Activated CD4-positive, alpha-beta memory T cell treated with anti-CD3 and anti-CD28 coated beads, Interleukin-2, amount 10 ng/mL, durations not matched to agents 7 days and 5 days (primary cell): ENCODE data around the gene SP140. TPM values are rescaled to one million over a fixed set of nuclear protein-coding genes. Genes with fewer than 3 reads are reported as not detected.
"Not testable (repeated sequence)": the region's sequence is repeated elsewhere in the genome, so short reads cannot be mapped to it uniquely, and the experiment has no call there.

Experiments
- CTCF ChIA-PET: fragments of 350-600 bp; sonication (Branson Sonifier 250); formaldehyde crosslinking; loops from one replicate; lab custom pipeline; 2021; ENCODE audit warnings: antibody characterized with exemption, inconsistent platforms; lab: Charles Lee
- POLR2A ChIA-PET: fragments of 350-600 bp; sonication (Branson Sonifier 250); formaldehyde crosslinking; loops from one replicate; lab custom pipeline; 2021; ENCODE audit warnings: antibody characterized with exemption; lab: Charles Lee
- DNase-seq: peaks from one replicate; pipeline ENCODE4 v3.0.0-alpha.2; 2020
- H3K27ac Mint-ChIP-seq: one replicate; pipeline ENCODE4 v1.8.0; 2021; ENCODE audit warnings: mild to moderate bottlenecking, mixed read lengths
- H3K27me3 Mint-ChIP-seq: one replicate; pipeline ENCODE4 v1.8.0; 2021; ENCODE audit warnings: mixed read lengths
- H3K36me3 Mint-ChIP-seq: one replicate; pipeline ENCODE4 v1.8.0; 2021; ENCODE audit warnings: low read depth, mixed read lengths
- H3K4me1 Mint-ChIP-seq: one replicate; pipeline ENCODE4 v1.8.0; 2021; ENCODE audit warnings: mixed read lengths
- H3K4me3 Mint-ChIP-seq: one replicate; pipeline ENCODE4 v1.8.0; 2021; ENCODE audit warnings: mild to moderate bottlenecking, mixed read lengths
- H3K9me3 Mint-ChIP-seq: one replicate; pipeline ENCODE4 v1.8.0; 2021; ENCODE audit warnings: mixed read lengths
- total RNA-seq, 2 experiments: library from RNA; stranded (reverse); gene quantifications; one replicate each; pipeline ENCODE4 v1.2.3, GENCODE V29; 2021

The SP140 gene
- total RNA-seq, 2 experiments from 2014 or later, result 132 to 137 TPM

- Mint-ChIP-seq H3K36me3 (no peaks in the 10 kb centered on the region), H3K4me3 (no peak overlapping the region), H3K27me3 (no peaks in the 10 kb centered on the region), H3K27ac (no peak overlapping the region), H3K9me3 (no peaks in the 10 kb centered on the region), H3K4me1 (peaks cover 28% of the 10 kb centered on the region)
- ChIA-PET POLR2A (interaction anchor here (1.0 to 3.0 kb wide), 3 partner anchors 9 to 21 kb away, joined by 3 to 25 read pairs (median 6); partner anchors contain the start of genes SP110 and SP140), CTCF (interaction anchor here (0.8 to 1.3 kb wide), 2 partner anchors 10 kb away, joined by 3 to 4 read pairs; partner anchors contain the start of gene SP110)
- DNase-seq, result no peak
Measured at GRCh38 chr2:230209422-230210051, 16.0 kb upstream of the SP140 start.

GRCh38 chr2:230216489-230216888 lies 9.0 kb upstream of the SP140 start:
- H3K36me3 Mint-ChIP-seq, result peaks cover 27% of the 10 kb centered on the region
- H3K27ac Mint-ChIP-seq, result no peak overlapping the region

GRCh38 chr2:230217424-230217823 lies 8.1 kb upstream of the SP140 start:
- H3K4me3 Mint-ChIP-seq, result peak overlapping the region; percentile 94
- POLR2A ChIA-PET, result interaction anchor here (0.7 to 3.6 kb wide), 7 partner anchors 8 to 441 kb away, joined by 3 to 27 read pairs (median 6); partner anchors contain the start of genes SP140 and SP140L
- no peaks in the 10 kb centered on the region for H3K27me3 Mint-ChIP-seq
- DNase-seq, result no peak
- CTCF ChIA-PET, result interaction anchor here (0.7 kb wide), 1 partner anchor 549 kb away, joined by 3 read pairs; no protein-coding TSS in a partner anchor
- peaks cover 62% of the 10 kb centered on the region for H3K4me1 Mint-ChIP-seq
- H3K9me3 Mint-ChIP-seq, result no peaks in the 10 kb centered on the region
- H3K36me3 Mint-ChIP-seq, result peaks cover 27% of the 10 kb centered on the region
- peak overlapping the region; percentile 50 for H3K27ac Mint-ChIP-seq

More at GRCh38 chr2:230216489-230216888, 9.0 kb upstream of the SP140 start:
- H3K4me1 Mint-ChIP-seq, result peaks cover 60% of the 10 kb centered on the region
- no peak for DNase-seq
- no peaks in the 10 kb centered on the region for H3K27me3 Mint-ChIP-seq
- ChIA-PET POLR2A (interaction anchor here (1.0 to 1.6 kb wide), 3 partner anchors 9 to 11 kb away, joined by 3 to 6 read pairs (median 4); partner anchors contain the start of gene SP140), CTCF (no interaction called here)
- no peaks in the 10 kb centered on the region for H3K9me3 Mint-ChIP-seq
- H3K4me3 Mint-ChIP-seq, result no peak overlapping the region

GRCh38 chr2:230218421-230218820 lies 7.1 kb upstream of the SP140 start:
- CTCF ChIA-PET, result interaction anchor here (2.0 to 2.4 kb wide), 2 partner anchors 11 to 200 kb away, joined by 5 to 7 read pairs; no protein-coding TSS in a partner anchor
- POLR2A ChIA-PET, result interaction anchor here (1.4 to 3.6 kb wide), 10 partner anchors 9 to 495 kb away, joined by 4 to 27 read pairs (median 10); partner anchors contain the start of genes SP100 and SP140L
- DNase-seq, result no peak
- Mint-ChIP-seq H3K36me3 (peaks cover 27% of the 10 kb centered on the region), H3K4me3 (peak overlapping the region; percentile 94), H3K27ac (peak overlapping the region; percentile 78), H3K27me3 (no peaks in the 10 kb centered on the region), H3K9me3 (no peaks in the 10 kb centered on the region), H3K4me1 (peaks cover 69% of the 10 kb centered on the region)

- Mint-ChIP-seq H3K4me1 (peaks cover 75% of the 10 kb centered on the region), H3K36me3 (peaks cover 27% of the 10 kb centered on the region), H3K27me3 (no peaks in the 10 kb centered on the region), H3K4me3 (peak within 1 kb of the TSS; percentile 94), H3K9me3 (no peaks in the 10 kb centered on the region), H3K27ac (peak within 1 kb of the TSS; percentile 91)
- DNase-seq, result peak; percentile 88
- CTCF ChIA-PET, result interaction anchor here (0.9 to 2.4 kb wide), 8 partner anchors 9 to 198 kb away, joined by 3 to 7 read pairs (median 4); partner anchors contain the start of gene SP140L
- POLR2A ChIA-PET, result interaction anchor here (0.6 to 3.6 kb wide), 23 partner anchors 8 to 494 kb away, joined by 3 to 27 read pairs (median 5); partner anchors contain the start of genes SP100 and SP140L
Measured at GRCh38 chr2:230219419-230220331, 5.9 kb upstream of the SP140 start, which contains the start of gene SP110. Gene SP110 (minus strand): TSS chr2:230219984. CDS start chr2:230216927, 3,057 bp downstream.

GRCh38 chr2:230220347-230220969 lies 5.1 kb upstream of the SP140 start:
- peak overlapping the region; percentile 91 for H3K27ac Mint-ChIP-seq
- ChIA-PET CTCF (interaction anchor here (1.2 to 2.4 kb wide), 4 partner anchors 12 to 190 kb away, joined by 3 to 7 read pairs (median 3); partner anchors contain the start of gene SP140L), POLR2A (interaction anchor here (1.0 to 3.6 kb wide), 19 partner anchors 7 to 493 kb away, joined by 3 to 27 read pairs (median 6); partner anchors contain the start of genes SP100 and SP140L)
- peaks cover 78% of the 10 kb centered on the region for H3K4me1 Mint-ChIP-seq
- no peaks in the 10 kb centered on the region for H3K9me3 Mint-ChIP-seq
- no peak for DNase-seq
- peak overlapping the region; percentile 94 for H3K4me3 Mint-ChIP-seq
- H3K36me3 Mint-ChIP-seq, result peaks cover 27% of the 10 kb centered on the region
- no peaks in the 10 kb centered on the region for H3K27me3 Mint-ChIP-seq

GRCh38 chr2:230221493-230221892 lies 4.0 kb upstream of the SP140 start:
- CTCF ChIA-PET, result no interaction called here
- POLR2A ChIA-PET, result interaction anchor here (1.0 to 1.2 kb wide), 2 partner anchors 97 to 192 kb away, joined by 3 to 5 read pairs; no protein-coding TSS in a partner anchor
- peaks cover 27% of the 10 kb centered on the region for H3K36me3 Mint-ChIP-seq
- H3K4me3 Mint-ChIP-seq, result no peak overlapping the region
- no peak for DNase-seq
- H3K27ac Mint-ChIP-seq, result no peak overlapping the region
- peaks cover 70% of the 10 kb centered on the region for H3K4me1 Mint-ChIP-seq
- no peaks in the 10 kb centered on the region for H3K9me3 Mint-ChIP-seq
- H3K27me3 Mint-ChIP-seq, result no peaks in the 10 kb centered on the region

GRCh38 chr2:230222829-230223228 lies 2.7 kb upstream of the SP140 start:
- CTCF ChIA-PET, DNase-seq, H3K27me3 Mint-ChIP-seq, POLR2A ChIA-PET, H3K4me3 Mint-ChIP-seq, H3K9me3 Mint-ChIP-seq: not testable (repeated sequence)
- Mint-ChIP-seq H3K4me1 (peaks cover 64% of the 10 kb centered on the region), H3K27ac (peak overlapping the region; percentile 6), H3K36me3 (peaks cover 27% of the 10 kb centered on the region)

- Mint-ChIP-seq H3K4me3 (peak overlapping the region; percentile 77), H3K36me3 (peaks cover 20% of the 10 kb centered on the region), H3K9me3 (no peaks in the 10 kb centered on the region), H3K4me1 (peaks cover 65% of the 10 kb centered on the region), H3K27me3 (no peaks in the 10 kb centered on the region), H3K27ac (peak overlapping the region; percentile 94)
- ChIA-PET POLR2A (interaction anchor here (0.6 to 4.6 kb wide), 13 partner anchors 7 to 489 kb away, joined by 3 to 49 read pairs (median 9); partner anchors contain the start of genes SP100 and SP140L), CTCF (interaction anchor here (0.9 kb wide), 1 partner anchor 99 kb away, joined by 4 read pairs; no protein-coding TSS in a partner anchor)
- no peak for DNase-seq
Measured at GRCh38 chr2:230224458-230224857, 1.1 kb upstream of the SP140 start.

GRCh38 chr2:230226051-230226551 lies 565 bp downstream of the SP140 start:
- no peaks in the 10 kb centered on the region for H3K27me3 Mint-ChIP-seq
- H3K27ac Mint-ChIP-seq, result peak overlapping the region; percentile 94
- ChIA-PET CTCF (interaction anchor here (1.0 to 1.5 kb wide), 4 partner anchors 12 to 101 kb away, joined by 3 to 5 read pairs (median 4); partner anchors contain the start of gene SP140L), POLR2A (interaction anchor here (0.8 to 4.6 kb wide), 25 partner anchors 9 to 639 kb away, joined by 3 to 49 read pairs (median 5); partner anchors contain the start of genes ITM2C, SP100 and SP140L)
- H3K4me3 Mint-ChIP-seq, result peak overlapping the region; percentile 77
- peaks cover 69% of the 10 kb centered on the region for H3K4me1 Mint-ChIP-seq
- peaks cover 29% of the 10 kb centered on the region for H3K36me3 Mint-ChIP-seq
- no peak for DNase-seq
- peaks cover 12% of the 10 kb centered on the region for H3K9me3 Mint-ChIP-seq

- H3K9me3 Mint-ChIP-seq, result peaks cover 15% of the 10 kb centered on the region
- peak overlapping the region; percentile 88 for H3K4me3 Mint-ChIP-seq
- H3K27me3 Mint-ChIP-seq, result no peaks in the 10 kb centered on the region
- peaks cover 40% of the 10 kb centered on the region for H3K36me3 Mint-ChIP-seq
- H3K27ac Mint-ChIP-seq, result peak overlapping the region; percentile 87
- no peak for DNase-seq
- CTCF ChIA-PET, result interaction anchor here (1.2 to 1.9 kb wide), 3 partner anchors 13 to 190 kb away, joined by 3 to 5 read pairs (median 4); partner anchors contain the start of gene SP140L
- POLR2A ChIA-PET, result interaction anchor here (1.1 to 4.6 kb wide), 14 partner anchors 8 to 432 kb away, joined by 3 to 49 read pairs (median 4); partner anchors contain the start of genes SP100, SP110 and SP140L
- H3K4me1 Mint-ChIP-seq, result peaks cover 73% of the 10 kb centered on the region
Measured at GRCh38 chr2:230227216-230227615, 1.7 kb downstream of the SP140 start.
